Measurements from ENCODE around the gene MRPS10.
A peak's percentile ranks its signal among the peaks of the same experiment; 100 is the strongest.

DNA sequence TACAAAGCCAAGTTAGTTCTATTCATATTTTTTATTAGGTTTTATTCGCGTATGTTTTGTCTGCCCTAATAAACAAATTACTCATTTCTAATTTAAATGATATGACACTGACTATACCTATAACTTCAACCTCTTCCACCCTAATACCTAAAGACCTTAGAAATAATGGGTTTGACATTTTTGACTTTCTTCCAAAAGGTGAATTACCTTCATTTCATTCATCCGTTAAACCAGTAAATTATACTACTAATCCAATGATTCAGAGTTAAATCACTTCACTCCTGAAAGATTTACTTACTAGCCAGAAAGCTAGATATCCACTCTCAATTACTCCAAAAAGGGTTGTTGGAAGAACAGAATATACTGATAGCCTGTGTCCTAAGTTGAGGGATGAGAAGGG, 5.2 kb downstream of the MRPS10 start:
- TF ChIP-seq ESRRG (CRISPR knock-in tag; IDR thresholded peaks at IDR 0.05) (no peak), ZFP30 (CRISPR knock-in tag; IDR thresholded peaks at IDR 0.05) (no peak), ZFP3 (CRISPR knock-in tag; IDR thresholded peaks at IDR 0.05) (no peak), ARNTL (CRISPR knock-in tag; IDR thresholded peaks at IDR 0.05; ENCODE audit: borderline replicate concordance, low read depth) (no peak), RARB (CRISPR knock-in tag; IDR thresholded peaks at IDR 0.05) (no peak), TCF4 (CRISPR knock-in tag; IDR thresholded peaks at IDR 0.05; ENCODE audit: borderline replicate concordance) (no peak), ZNF70 (CRISPR knock-in tag; IDR thresholded peaks at IDR 0.05) (no peak), ISL1 (CRISPR knock-in tag; IDR thresholded peaks at IDR 0.05) (peak; percentile 99), ZNF565 (CRISPR knock-in tag; conservative IDR thresholded peaks at IDR 0.05; ENCODE audit: low read depth) (no peak), PPARA (CRISPR knock-in tag; IDR thresholded peaks at IDR 0.05; ENCODE audit: borderline replicate concordance) (no peak), ZC3H10 (CRISPR knock-in tag; IDR thresholded peaks at IDR 0.05) (peak; percentile 68; the same call in 1 of the 2 replicates)
- TF ChIP-seq, protein P1, sequence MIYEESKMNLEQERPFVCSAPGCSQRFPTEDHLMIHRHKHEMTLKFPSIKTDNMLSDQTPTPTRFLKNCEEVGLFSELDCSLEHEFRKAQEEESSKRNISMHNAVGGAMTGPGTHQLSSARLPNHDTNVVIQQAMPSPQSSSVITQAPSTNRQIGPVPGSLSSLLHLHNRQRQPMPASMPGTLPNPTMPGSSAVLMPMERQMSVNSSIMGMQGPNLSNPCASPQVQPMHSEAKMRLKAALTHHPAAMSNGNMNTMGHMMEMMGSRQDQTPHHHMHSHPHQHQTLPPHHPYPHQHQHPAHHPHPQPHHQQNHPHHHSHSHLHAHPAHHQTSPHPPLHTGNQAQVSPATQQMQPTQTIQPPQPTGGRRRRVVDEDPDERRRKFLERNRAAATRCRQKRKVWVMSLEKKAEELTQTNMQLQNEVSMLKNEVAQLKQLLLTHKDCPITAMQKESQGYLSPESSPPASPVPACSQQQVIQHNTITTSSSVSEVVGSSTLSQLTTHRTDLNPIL (CRISPR knock-in tag; IDR thresholded peaks at IDR 0.05; ENCODE audit: low read depth), result peak; percentile 31; the same call in 1 of the 2 replicates
- TF ChIP-seq, protein P2, sequence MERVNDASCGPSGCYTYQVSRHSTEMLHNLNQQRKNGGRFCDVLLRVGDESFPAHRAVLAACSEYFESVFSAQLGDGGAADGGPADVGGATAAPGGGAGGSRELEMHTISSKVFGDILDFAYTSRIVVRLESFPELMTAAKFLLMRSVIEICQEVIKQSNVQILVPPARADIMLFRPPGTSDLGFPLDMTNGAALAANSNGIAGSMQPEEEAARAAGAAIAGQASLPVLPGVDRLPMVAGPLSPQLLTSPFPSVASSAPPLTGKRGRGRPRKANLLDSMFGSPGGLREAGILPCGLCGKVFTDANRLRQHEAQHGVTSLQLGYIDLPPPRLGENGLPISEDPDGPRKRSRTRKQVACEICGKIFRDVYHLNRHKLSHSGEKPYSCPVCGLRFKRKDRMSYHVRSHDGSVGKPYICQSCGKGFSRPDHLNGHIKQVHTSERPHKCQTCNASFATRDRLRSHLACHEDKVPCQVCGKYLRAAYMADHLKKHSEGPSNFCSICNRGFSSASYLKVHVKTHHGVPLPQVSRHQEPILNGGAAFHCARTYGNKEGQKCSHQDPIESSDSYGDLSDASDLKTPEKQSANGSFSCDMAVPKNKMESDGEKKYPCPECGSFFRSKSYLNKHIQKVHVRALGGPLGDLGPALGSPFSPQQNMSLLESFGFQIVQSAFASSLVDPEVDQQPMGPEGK (CRISPR knock-in tag; IDR thresholded peaks at IDR 0.05; ENCODE audit: borderline replicate concordance), result peak; percentile 67; the same call in 1 of the 2 replicates

Data from SK-N-SH treated with all-trans-retinoic acid at 6 μM for 48 hours (cell line).